GM23248 (cell line): Measurements from ENCODE around the gene KLF13.

ENCODE experiments used
- EZH2 ChIP-seq: fragments of 200-600 bp; sonication (generic); IDR thresholded peaks from 2 replicates; pipeline ENCODE4 v1.6.1; 2018; ENCODE audit warnings: antibody characterized with exemption, mild to moderate bottlenecking; ENCODE audit not compliant: insufficient read depth, poor library complexity, severe bottlenecking
- EZH2phosphoT487 ChIP-seq: fragments of 200-600 bp; sonication (generic); IDR thresholded peaks from 2 replicates; pipeline ENCODE4 v1.6.1; 2018; ENCODE audit warnings: antibody characterized with exemption, moderate library complexity, mild to moderate bottlenecking, low read depth; ENCODE audit not compliant: insufficient read depth

DNA sequence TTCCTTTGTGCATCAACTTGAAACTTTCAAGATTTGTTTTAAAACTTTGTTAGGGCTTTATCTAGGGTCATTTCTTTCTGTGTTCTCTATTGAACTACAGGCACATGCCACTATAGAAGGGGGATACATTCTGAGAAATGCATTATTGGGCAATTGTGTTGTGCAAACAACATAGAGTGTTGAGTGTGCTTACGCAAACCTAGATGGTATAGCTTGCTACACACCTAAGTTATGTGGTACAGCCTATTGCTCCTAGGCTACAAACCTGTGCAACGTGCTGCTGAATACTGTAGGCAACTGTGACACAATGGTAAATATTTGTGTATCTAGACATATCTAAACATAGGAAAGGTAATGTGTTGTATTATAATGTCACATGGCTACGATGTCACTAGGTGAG lies 33.0 kb upstream of the KLF13 start:
- TF ChIP-seq EZH2phosphoT487: no peak
- no peak for TF ChIP-seq EZH2
